SK-N-SH (cell line): Measurements from ENCODE around the gene TMEM117.
"Not testable (repeated sequence)": the region's sequence is repeated elsewhere in the genome, so short reads cannot be mapped to it uniquely, and the experiment has no call there.

Experiments
- NFIC ChIP-seq: IDR thresholded peaks from 2 replicates; pipeline ENCODE4 v1.4.0; 2012; ENCODE audit warnings: borderline replicate concordance
- POLR2AphosphoS5 ChIP-seq: IDR thresholded peaks from 2 replicates; pipeline ENCODE4 v1.6.1; 2012; ENCODE audit warnings: low read depth, low read length
- TAF1 ChIP-seq: IDR thresholded peaks from 2 replicates; pipeline ENCODE4 v1.6.1; 2012; ENCODE audit warnings: low read depth, mild to moderate bottlenecking, low read length, moderate library complexity, borderline replicate concordance
- YY1 ChIP-seq: IDR thresholded peaks from 2 replicates; pipeline ENCODE4 v1.4.0; 2012; ENCODE audit warnings: low read depth, mild to moderate bottlenecking
- TF ChIP-seq, protein P1 (sequence below): IDR thresholded peaks from 2 replicates; pipeline ENCODE4 v1.4.0; 2012; ENCODE audit warnings: low read depth, borderline replicate concordance
- TF ChIP-seq, protein P2 (sequence below): fragments of 200-600 bp; sonication (generic); IDR thresholded peaks from 2 replicates; pipeline ENCODE4 v1.6.1; 2017; ENCODE audit warnings: antibody characterized with exemption, mild to moderate bottlenecking, moderate library complexity
- TF ChIP-seq, protein P3 (sequence below): IDR thresholded peaks from 2 replicates; pipeline ENCODE4 v1.6.1; 2012; ENCODE audit warnings: mild to moderate bottlenecking, low read depth, low read length, moderate library complexity

DNA sequence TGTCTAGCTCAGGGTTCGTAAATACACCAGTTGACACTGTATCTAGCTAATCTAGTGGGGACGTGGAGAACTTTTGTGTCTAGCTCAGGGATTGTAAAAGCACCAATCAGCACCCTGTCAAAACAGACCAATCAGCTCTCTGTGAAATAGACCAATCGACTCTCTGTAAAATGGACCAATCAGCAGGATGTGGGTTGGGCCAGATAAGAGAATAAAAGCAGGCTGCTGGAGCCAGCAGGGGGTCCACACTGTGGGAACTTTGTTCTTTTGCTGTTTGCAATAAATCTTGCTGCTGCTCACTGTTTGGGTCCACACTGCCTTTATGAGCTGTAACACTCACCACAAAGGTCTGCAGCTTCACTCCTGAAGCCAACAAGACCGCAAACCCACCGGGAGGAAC lies 28.7 kb downstream of the TMEM117 start:
- TF ChIP-seq, protein P1, sequence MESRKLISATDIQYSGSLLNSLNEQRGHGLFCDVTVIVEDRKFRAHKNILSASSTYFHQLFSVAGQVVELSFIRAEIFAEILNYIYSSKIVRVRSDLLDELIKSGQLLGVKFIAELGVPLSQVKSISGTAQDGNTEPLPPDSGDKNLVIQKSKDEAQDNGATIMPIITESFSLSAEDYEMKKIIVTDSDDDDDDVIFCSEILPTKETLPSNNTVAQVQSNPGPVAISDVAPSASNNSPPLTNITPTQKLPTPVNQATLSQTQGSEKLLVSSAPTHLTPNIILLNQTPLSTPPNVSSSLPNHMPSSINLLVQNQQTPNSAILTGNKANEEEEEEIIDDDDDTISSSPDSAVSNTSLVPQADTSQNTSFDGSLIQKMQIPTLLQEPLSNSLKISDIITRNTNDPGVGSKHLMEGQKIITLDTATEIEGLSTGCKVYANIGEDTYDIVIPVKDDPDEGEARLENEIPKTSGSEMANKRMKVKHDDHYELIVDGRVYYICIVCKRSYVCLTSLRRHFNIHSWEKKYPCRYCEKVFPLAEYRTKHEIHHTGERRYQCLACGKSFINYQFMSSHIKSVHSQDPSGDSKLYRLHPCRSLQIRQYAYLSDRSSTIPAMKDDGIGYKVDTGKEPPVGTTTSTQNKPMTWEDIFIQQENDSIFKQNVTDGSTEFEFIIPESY = not testable (repeated sequence)
- TF ChIP-seq, protein P2, sequence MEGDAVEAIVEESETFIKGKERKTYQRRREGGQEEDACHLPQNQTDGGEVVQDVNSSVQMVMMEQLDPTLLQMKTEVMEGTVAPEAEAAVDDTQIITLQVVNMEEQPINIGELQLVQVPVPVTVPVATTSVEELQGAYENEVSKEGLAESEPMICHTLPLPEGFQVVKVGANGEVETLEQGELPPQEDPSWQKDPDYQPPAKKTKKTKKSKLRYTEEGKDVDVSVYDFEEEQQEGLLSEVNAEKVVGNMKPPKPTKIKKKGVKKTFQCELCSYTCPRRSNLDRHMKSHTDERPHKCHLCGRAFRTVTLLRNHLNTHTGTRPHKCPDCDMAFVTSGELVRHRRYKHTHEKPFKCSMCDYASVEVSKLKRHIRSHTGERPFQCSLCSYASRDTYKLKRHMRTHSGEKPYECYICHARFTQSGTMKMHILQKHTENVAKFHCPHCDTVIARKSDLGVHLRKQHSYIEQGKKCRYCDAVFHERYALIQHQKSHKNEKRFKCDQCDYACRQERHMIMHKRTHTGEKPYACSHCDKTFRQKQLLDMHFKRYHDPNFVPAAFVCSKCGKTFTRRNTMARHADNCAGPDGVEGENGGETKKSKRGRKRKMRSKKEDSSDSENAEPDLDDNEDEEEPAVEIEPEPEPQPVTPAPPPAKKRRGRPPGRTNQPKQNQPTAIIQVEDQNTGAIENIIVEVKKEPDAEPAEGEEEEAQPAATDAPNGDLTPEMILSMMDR = not testable (repeated sequence)
- TF ChIP-seq YY1, POLR2AphosphoS5, NFIC, TAF1: not testable (repeated sequence)
- TF ChIP-seq, protein P3, sequence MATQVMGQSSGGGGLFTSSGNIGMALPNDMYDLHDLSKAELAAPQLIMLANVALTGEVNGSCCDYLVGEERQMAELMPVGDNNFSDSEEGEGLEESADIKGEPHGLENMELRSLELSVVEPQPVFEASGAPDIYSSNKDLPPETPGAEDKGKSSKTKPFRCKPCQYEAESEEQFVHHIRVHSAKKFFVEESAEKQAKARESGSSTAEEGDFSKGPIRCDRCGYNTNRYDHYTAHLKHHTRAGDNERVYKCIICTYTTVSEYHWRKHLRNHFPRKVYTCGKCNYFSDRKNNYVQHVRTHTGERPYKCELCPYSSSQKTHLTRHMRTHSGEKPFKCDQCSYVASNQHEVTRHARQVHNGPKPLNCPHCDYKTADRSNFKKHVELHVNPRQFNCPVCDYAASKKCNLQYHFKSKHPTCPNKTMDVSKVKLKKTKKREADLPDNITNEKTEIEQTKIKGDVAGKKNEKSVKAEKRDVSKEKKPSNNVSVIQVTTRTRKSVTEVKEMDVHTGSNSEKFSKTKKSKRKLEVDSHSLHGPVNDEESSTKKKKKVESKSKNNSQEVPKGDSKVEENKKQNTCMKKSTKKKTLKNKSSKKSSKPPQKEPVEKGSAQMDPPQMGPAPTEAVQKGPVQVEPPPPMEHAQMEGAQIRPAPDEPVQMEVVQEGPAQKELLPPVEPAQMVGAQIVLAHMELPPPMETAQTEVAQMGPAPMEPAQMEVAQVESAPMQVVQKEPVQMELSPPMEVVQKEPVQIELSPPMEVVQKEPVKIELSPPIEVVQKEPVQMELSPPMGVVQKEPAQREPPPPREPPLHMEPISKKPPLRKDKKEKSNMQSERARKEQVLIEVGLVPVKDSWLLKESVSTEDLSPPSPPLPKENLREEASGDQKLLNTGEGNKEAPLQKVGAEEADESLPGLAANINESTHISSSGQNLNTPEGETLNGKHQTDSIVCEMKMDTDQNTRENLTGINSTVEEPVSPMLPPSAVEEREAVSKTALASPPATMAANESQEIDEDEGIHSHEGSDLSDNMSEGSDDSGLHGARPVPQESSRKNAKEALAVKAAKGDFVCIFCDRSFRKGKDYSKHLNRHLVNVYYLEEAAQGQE = not testable (repeated sequence)
